Suprapubic skin (tissue), 4 donors: Measurements from ENCODE around the gene E2F6. TPM values are rescaled to one million over a fixed set of nuclear protein-coding genes. Genes with fewer than 3 reads are reported as not detected.

Experiments used
- DNase-seq, 2 donors: peaks; one replicate each; pipeline ENCODE4 v3.0.0-alpha.2; 2019; ENCODE audit warnings: low spot score in 2 of 2
- H3K27ac ChIP-seq: fragments of 200-600 bp; sonication (generic); one replicate; pipeline ENCODE4 v1.5.1; 2019
- H3K27me3 ChIP-seq: fragments of 200-600 bp; sonication (generic); one replicate; pipeline ENCODE4 v1.5.1; 2019
- H3K36me3 ChIP-seq: fragments of 200-600 bp; sonication (generic); one replicate; pipeline ENCODE4 v1.5.1; 2019
- H3K4me1 ChIP-seq: fragments of 200-600 bp; sonication (generic); one replicate; pipeline ENCODE4 v1.5.1; 2019
- H3K4me3 ChIP-seq: fragments of 200-600 bp; sonication (generic); one replicate; pipeline ENCODE4 v1.5.1; 2019; ENCODE audit warnings: mild to moderate bottlenecking
- H3K9me3 ChIP-seq: fragments of 200-600 bp; sonication (generic); one replicate; pipeline ENCODE4 v1.5.1; 2019
- CTCF ChIP-seq, 2 donors: fragments of 200-600 bp in 1 of 2; fragments of 450-650 bp in 1 of 2; sonication (generic) in 1 of 2; IDR thresholded peaks; one replicate each; pipeline ENCODE4 v1.5.1; 2016 to 2019; ENCODE audit warnings: antibody characterized with exemption in 2 of 2, mild to moderate bottlenecking in 1 of 2, moderate library complexity in 1 of 2
- EP300 ChIP-seq: sonication (generic); formaldehyde crosslinking; IDR thresholded peaks from one replicate; pipeline ENCODE4 v1.6.1; 2017; ENCODE audit warnings: antibody characterized with exemption
- POLR2A ChIP-seq, 2 donors: fragments of 450-650 bp; IDR thresholded peaks; one replicate each; pipeline ENCODE4 v1.6.1; 2017; ENCODE audit warnings: antibody characterized with exemption in 2 of 2, mild to moderate bottlenecking in 2 of 2, moderate library complexity in 2 of 2
- POLR2AphosphoS5 ChIP-seq, 3 donors: sonication (generic); formaldehyde crosslinking; IDR thresholded peaks; one replicate each; pipeline ENCODE4 v1.6.1; 2017; ENCODE audit warnings: antibody characterized with exemption in 3 of 3
- WGBS: methylation state at CpG from one replicate; pipeline ENCODE4 v1.1.5; 2018; 5-methylcytosine and 5-hydroxymethylcytosine counted together
- total RNA-seq, 4 donors: library from RNA; depleted of rRNA; stranded (reverse); fragments of >200 nt; gene quantifications; one replicate each; pipeline ENCODE4 v1.1.0, GENCODE V29; 2016

Gene E2F6
- total RNA-seq, 4 donors from 2014 or later, result 9.3 to 15.7 (median 10.3) TPM

GRCh38 chr2:11492244-11492643, 26.3 kb upstream of the E2F6 start:
- Histone ChIP-seq H3K4me3 (no peak overlapping the region), H3K4me1 (peaks cover 5% of the 10 kb centered on the region), H3K9me3 (no peaks in the 10 kb centered on the region), H3K27me3 (no peaks in the 10 kb centered on the region), H3K27ac (no peak overlapping the region), H3K36me3 (no peaks in the 10 kb centered on the region)
- DNase-seq, result no peak
- 86% methylated on average over 3 of the region's 3 CpGs for whole genome bisulfite sequencing
- TF ChIP-seq POLR2A (IDR thresholded peaks at IDR 0.05) (no peak), EP300 (no peak), POLR2AphosphoS5 (IDR thresholded peaks at IDR 0.05) (no peak), CTCF (IDR thresholded peaks at IDR 0.05) (no peak)

DNA sequence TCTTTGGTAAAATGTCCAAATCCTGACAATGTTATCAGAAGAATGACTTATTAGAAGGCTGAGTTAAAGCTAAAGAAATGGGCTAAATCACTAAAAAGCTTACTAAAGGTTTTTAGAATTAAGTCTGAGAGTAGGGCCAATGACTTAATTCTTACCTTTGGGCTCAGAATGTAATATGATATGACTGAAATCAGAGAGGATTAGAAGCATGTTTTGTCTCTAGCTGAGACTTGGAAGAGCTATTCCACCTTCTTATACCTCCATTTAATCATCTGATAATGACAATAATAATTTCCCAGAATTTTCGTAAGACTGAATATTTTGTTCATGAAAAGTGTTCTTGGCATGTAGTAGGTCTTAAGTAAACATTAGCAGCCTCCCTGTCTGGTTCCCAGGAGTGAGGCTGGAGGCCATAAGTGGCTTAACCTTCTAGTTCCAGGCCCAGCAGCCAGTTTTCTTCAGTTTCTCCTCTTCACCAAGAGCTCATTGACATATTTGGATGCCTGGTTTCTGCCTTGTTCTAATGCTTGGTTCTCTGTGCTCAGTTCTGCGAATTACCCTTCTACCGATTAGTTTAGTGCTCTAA, 25.5 kb upstream of the E2F6 start:
- Histone ChIP-seq H3K9me3 (no peaks in the 10 kb centered on the region), H3K4me1 (peaks cover 5% of the 10 kb centered on the region), H3K27ac (no peak overlapping the region), H3K4me3 (no peak overlapping the region), H3K27me3 (no peaks in the 10 kb centered on the region), H3K36me3 (no peaks in the 10 kb centered on the region)
- 67% methylated on average over 3 of the region's 3 CpGs for whole genome bisulfite sequencing
- no peak for DNase-seq
- TF ChIP-seq CTCF (IDR thresholded peaks at IDR 0.05), result no peak
- TF ChIP-seq POLR2AphosphoS5 (IDR thresholded peaks at IDR 0.05), result no peak

DNA sequence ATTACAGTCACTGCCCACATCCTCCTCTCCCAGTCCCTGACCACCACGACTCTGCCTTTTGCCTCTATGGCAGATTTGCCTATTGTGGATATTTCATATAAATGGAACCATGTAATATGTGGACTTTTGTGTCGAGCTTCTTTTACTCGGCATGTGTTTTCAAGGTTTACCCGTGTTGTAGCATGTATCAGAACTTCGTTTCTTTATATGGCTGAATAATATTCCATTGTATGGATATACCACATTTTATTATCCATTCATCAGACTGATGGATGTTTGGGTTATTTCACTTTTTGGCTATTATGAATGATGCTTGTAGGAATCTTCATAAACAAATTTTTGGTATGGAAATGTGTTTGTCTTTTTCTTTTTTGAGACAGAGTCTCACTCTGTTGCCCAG, 24.2 kb upstream of the E2F6 start:
- Histone ChIP-seq H3K4me3 (no peak overlapping the region), H3K9me3 (no peaks in the 10 kb centered on the region), H3K4me1 (peaks cover 5% of the 10 kb centered on the region), H3K27me3 (no peaks in the 10 kb centered on the region), H3K36me3 (no peaks in the 10 kb centered on the region), H3K27ac (no peak overlapping the region)
- TF ChIP-seq CTCF (IDR thresholded peaks at IDR 0.05) (no peak), POLR2AphosphoS5 (IDR thresholded peaks at IDR 0.05) (no peak), EP300 (no peak), POLR2A (IDR thresholded peaks at IDR 0.05) (no peak)
- DNase-seq, result no peak
- WGBS, result 96% methylated on average over 5 of the region's 5 CpGs

GRCh38 chr2:11488809-11489208, 22.8 kb upstream of the E2F6 start:
- DNase-seq, result no peak
- no peak for TF ChIP-seq CTCF (IDR thresholded peaks at IDR 0.05)
- TF ChIP-seq EP300, result no peak
- TF ChIP-seq POLR2AphosphoS5 (IDR thresholded peaks at IDR 0.05), result no peak
- no peak for TF ChIP-seq POLR2A (IDR thresholded peaks at IDR 0.05)
- Histone ChIP-seq H3K4me3 (no peak overlapping the region), H3K4me1 (peaks cover 9% of the 10 kb centered on the region), H3K27me3 (peaks cover 5% of the 10 kb centered on the region), H3K36me3 (no peaks in the 10 kb centered on the region), H3K9me3 (no peaks in the 10 kb centered on the region), H3K27ac (no peak overlapping the region)
- WGBS, result 46% methylated on average over 3 of the region's 3 CpGs

DNA sequence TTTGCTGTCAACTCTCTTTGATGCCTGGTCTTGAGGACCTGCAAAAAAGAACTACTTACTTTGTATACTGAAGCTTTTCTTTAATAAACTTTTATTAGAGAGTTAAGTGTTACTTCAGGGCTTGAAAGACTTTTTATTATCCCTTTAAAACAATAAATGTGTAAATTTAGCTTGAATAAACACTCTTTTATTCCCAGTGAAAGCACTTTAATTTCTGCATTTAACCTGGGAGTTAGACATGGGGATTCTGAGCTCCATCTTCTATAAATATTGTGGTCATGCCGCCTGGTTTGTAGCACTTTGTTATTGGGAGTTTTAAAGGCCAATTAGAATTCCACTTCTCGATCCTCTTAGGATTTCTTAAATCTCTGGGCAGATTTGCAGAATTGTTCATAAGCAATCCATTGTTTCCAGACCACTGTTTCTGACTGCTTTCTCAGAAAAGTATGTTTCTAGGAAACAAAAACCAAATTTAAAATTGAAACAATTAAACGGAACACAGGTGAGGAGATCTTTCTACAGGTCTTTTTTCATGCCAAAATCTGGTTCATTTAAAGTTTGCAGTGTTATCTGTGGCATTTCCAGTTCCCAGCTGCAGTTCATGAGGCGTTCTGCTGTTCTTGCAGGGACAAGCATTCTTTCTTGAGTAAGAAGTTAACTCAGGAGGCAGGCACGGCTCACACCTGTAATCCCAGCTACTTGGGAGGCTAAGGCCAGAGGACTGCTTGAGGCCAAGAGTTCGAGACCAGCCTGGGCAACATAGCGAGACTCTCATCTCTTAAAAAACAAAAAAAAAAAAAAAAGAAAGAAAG, 18.1 kb upstream of the E2F6 start:
- Histone ChIP-seq H3K4me1 (peaks cover 20% of the 10 kb centered on the region), H3K27me3 (peaks cover 12% of the 10 kb centered on the region), H3K27ac (no peak overlapping the region), H3K36me3 (no peaks in the 10 kb centered on the region), H3K9me3 (no peaks in the 10 kb centered on the region), H3K4me3 (peak overlapping the region; percentile 78)
- 53% methylated on average over 7 of the region's 7 CpGs for WGBS
- no peak for DNase-seq
- TF ChIP-seq EP300, result no peak
- TF ChIP-seq POLR2AphosphoS5 (IDR thresholded peaks at IDR 0.05), result no peak
- TF ChIP-seq CTCF (IDR thresholded peaks at IDR 0.05), result no peak
- TF ChIP-seq POLR2A (IDR thresholded peaks at IDR 0.05), result no peak
